ENCODE measurements around the gene RAB3GAP1.

The RAB3GAP1 gene

DNA sequence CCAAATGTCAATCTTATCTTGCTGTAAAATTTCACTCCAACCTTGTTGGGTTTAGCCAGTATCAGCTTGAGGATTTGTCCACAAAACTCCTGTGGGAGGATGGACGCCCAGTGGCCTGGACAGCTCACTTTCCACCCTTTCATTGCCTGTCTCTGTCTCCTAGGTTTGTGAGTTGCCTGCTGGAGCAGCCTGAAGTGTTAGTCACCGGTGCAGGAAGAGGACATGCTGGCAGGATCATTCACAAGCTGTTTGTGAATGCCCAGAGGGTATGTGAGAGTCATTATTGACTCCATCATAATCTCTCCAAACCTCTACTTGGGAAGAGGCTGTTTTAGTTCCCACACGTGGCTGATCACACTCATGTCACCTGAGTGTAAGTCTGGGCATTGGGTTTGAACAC, 112.3 kb downstream of the RAB3GAP1 start:
- no peak for DNase-seq (ENCODE audit: low read depth in 2 of 2)

DNA sequence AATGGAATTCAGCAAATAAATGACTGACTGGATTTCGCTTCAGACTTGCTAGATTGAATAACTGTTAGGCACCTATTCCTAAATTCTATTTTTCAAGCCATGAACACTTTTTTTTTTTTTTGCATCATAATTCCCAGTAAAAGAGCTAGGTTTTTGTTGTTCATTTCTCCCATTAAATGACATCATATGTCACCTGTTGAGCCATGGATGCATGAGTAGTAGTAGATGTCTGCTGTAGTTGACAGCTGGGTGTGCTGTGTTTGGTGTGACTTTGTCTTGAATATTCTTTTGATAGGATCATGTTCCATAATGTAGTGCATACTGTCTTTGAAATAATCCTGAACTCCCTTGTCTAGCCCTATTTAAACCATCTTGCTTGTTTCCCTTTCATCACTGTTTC, 115.2 kb downstream of the RAB3GAP1 start:
- DNase-seq (ENCODE audit: low read depth in 2 of 2), result no peak

DNA sequence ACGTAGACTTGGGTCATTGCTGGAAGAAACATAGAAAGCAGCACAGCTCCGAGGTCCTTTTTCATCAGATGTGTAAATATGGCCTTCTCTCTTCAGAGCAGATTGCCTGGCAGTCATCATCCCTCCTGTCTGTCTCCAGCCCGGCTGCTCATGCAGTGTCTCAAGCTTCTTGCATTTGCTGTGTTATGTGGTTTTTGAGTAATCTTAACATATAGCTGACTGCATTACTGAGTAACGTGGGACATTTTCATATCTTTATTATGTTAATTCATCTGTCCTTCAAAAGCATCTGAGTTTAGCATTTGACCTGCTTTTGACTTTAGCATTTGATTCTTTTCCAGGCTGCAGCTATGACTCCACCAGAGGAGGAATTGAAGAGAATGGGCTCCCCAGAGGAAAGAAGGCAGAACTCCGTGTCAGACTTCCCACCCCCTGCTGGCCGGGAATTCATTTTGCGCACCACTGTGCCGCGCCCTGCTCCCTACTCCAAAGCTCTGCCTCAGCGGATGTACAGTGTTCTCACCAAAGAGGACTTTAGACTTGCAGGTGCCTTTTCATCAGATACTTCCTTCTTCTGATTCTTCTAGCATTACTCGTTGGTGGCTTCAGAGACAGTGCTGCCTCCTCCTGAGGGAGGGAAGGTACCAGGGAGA, 116.2 kb downstream of the RAB3GAP1 start:
- DNase-seq (ENCODE audit: low read depth in 2 of 2), result no peak

DNA sequence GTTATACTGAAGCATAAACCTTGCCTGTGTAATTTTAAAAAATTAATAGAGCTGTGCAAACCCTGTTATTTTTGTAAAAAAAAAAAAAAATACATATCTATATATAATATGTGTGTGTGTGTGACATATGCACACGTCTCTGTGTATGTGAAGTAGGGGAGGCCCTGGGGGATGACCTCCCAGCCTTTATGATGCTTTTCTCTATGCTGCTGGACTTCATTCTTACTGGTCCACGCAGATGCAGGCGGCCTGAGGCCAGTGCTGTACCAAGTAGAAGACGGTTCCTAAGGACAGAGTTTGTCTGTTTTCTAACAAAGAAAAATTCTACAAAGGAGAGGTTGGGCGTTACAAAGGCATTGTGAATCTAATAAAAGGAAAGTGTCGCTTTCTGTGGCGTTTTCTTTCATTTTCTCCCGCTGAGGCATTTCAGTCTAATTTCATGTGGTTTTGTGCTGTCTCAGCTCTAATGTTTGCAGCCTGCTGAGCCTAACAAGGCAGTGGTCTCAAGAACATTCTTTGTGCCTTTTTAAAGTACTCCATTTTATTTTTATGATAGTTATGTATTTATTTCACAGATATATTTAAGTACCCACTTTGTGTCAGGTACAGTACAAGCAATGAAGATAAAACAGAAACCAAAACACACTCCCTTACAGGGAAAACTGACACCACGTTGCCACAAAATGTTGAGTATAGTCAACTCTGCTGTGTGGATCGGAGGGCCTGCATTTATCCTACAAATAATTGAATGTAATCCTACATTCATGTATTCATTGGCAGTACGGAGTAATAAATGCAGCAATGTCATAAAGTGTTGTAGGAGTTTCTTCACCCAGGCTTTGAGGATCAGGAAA, 118.0 kb downstream of the RAB3GAP1 start:
- DNase-seq (ENCODE audit: low read depth in 2 of 2), result no peak

- no peak for DNase-seq (ENCODE audit: low read depth in 2 of 2)
Measured at GRCh38 chr2:135174049-135174809, 122.1 kb downstream of the RAB3GAP1 start.

GRCh38 chr2:135174810-135175093, 122.7 kb downstream of the RAB3GAP1 start:
- DNase-seq (ENCODE audit: low read depth in 2 of 2), result no peak

- DNase-seq (ENCODE audit: low read depth in 2 of 2), result no peak
Measured at GRCh38 chr2:135175177-135175576, 123.1 kb downstream of the RAB3GAP1 start.

DNA sequence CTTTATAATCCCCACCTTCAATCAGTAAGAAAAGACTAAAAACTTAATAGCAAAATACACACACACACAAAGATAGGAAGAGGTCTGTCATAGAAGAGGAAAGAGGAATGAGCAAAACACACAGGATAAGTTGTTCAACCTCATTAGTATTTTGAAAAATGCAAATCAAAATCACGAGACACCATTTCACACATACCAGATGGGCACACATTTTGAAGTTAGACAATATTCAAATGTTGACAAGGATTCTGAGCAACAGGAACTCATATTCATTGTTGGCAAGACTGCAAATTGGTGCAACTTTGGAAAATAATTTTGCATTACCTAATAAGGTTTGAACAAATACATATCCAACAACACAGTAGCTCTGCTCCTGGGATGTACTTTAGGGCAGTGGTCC, 127.6 kb downstream of the RAB3GAP1 start:
- DNase-seq (ENCODE audit: low read depth in 2 of 2), result no peak

- no peak for DNase-seq (ENCODE audit: low read depth in 2 of 2)
Measured at GRCh38 chr2:135182190-135182589, 130.1 kb downstream of the RAB3GAP1 start.

DNA sequence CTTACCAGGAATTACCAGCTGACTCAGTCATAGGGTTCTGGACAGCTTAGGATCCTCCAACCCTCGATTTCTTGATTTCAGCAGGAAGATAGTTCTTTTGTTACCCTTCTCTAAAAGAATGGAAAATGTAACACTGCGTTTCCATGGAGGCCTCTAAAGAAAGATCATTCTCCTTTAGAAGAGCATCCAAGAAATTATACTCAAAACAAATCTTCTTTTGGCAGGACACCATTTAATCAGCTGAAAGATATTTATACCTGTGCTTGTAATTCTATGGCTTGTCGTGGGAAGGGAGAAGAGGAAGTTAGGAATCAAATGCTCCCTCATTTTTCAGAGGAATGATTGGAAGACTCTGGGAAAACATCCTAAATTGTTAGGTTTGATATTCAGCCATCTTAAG, 130.5 kb downstream of the RAB3GAP1 start:
- no peak for DNase-seq (ENCODE audit: low read depth in 2 of 2)

DNA sequence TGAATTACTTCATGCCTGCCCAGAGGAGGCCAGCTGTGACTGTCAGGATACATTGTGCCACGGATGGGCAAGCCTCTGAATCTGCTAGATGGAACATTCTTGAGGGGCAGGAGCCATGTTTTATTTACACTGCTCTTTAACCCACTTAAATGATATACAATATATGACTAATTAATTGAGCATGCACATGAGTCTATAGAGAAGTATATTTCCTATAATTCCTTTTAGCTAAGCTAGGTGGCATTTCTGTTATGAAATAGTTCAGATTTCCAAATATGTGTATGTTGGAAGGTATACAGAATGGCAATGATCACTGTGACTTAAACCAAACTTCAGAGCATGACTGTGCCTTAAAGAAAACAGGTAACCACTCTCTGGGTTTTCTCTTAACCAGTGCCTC, 131.7 kb downstream of the RAB3GAP1 start:
- DNase-seq (ENCODE audit: low read depth in 2 of 2), result no peak

DNA sequence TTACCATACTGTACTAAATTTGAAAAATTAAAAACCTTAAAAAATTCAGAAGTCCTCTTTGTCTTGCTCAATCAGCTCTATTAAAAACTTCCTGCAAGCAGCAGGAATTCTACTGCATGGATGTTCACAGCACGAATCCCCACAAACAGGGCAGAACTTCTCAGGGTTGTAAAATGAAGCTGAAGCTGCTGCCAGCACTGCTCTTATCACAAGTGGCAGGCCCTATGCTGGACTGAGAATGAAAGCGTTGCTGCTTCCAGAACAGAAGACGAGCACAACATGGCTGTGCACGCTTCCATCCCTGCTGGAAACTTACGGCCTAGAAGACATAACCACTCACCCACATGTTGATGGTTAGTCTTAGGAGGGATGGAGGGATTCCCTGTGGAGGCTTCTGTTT, 134.0 kb downstream of the RAB3GAP1 start:
- DNase-seq (ENCODE audit: low read depth in 2 of 2), result no peak

DNA sequence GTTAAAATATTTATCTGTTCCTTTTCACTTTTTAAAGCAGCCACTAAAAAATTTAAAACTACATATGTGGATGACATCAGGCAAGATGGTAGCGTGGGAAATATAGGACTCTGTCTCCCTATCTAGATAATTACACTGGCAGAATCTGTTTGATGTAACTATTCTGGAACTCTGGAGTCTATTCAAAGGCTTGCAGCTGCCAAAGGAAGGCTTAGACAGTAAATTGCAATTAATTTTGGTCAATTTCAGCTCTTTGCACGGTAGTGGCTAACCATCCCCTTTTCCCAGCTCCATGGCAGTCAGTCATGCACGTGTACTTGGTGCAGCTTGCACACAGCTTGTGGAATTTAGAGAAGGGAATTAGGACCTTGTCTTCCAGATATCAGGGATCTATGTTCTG, 135.2 kb downstream of the RAB3GAP1 start:
- no peak for DNase-seq (ENCODE audit: low read depth in 2 of 2)

DNA sequence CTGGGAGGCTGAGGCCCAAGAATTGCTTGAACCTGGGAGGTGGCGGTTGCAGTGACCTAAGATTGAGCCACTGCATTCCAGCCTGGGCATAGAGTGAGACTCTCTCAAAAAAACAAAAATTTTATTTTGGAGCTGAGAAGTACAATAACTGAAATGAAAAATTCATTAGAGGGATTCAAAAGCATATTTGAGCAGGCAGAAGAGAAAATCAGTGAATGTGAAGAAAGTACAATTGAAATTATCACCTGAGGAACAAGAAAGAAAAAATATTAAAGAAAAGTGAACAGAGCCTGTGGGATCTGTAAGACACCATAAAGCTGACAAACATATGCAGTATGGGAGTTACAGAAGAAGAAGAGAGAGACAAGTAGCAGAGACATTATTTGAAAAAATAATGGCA, 137.1 kb downstream of the RAB3GAP1 start:
- no peak for DNase-seq (ENCODE audit: low read depth in 2 of 2)

DNA sequence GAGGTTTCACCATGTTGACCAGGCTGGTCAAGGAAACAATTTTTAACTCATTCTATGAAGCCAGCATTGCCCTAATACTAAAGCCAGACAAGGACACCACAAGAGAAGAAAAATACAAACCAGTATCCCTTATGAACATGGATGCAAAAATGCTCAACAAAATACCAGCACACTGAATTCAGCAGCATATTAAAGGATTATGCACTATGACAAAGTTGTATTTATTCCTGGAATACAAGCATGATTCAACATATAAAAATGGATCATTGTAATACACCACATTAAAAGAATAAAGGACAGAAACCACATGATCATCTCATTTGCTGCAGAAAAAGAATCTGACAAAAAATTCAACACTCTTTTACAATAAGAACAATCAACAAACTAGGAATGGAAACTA, 138.7 kb downstream of the RAB3GAP1 start:
- no peak for DNase-seq (ENCODE audit: low read depth in 2 of 2)

GRCh38 chr2:135198481-135198880, 146.4 kb downstream of the RAB3GAP1 start:
- DNase-seq (ENCODE audit: low read depth in 2 of 2), result no peak

DNA sequence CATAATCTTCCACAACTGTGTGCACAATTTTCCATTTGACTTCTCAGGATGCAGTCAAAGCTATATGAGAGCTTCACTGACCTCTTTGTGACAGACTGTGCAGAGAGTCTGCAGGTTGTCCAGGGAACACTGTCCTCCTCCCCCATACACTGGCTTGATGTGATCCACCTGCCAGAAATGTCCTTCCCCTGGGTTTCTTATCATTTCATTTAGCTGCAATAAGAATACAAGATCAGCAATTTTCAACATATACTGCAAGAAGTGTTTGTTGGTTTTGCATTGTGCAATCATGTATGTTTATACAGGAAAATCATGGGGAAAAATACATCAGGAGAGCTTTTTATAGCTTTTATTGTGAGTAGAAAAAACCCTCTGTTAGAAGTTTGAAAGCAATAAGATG, 150.7 kb downstream of the RAB3GAP1 start:
- no peak for DNase-seq (ENCODE audit: low read depth in 2 of 2)

- DNase-seq (ENCODE audit: low read depth in 2 of 2), result no peak
Measured at GRCh38 chr2:135203944-135204343, 151.9 kb downstream of the RAB3GAP1 start.

DNA sequence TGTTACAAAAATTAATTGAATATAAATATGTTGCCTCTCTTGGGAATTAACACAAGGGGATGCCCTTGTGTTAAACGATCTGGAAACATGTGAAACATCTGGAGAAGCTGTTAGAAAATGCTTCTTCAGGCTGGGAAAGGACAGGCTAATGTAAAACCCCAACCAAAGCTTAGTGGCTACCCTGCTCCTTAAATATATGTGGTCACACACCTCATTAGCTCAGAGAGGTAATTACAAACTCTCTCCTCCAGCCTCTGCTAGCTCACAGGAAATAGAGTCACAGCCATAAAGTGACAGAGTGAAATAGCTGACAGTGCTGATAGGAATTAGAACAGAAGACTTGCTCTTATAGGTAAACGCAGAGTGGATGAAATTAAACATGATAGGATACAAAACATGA, 155.9 kb downstream of the RAB3GAP1 start:
- DNase-seq (ENCODE audit: low read depth in 2 of 2), result no peak

DNA sequence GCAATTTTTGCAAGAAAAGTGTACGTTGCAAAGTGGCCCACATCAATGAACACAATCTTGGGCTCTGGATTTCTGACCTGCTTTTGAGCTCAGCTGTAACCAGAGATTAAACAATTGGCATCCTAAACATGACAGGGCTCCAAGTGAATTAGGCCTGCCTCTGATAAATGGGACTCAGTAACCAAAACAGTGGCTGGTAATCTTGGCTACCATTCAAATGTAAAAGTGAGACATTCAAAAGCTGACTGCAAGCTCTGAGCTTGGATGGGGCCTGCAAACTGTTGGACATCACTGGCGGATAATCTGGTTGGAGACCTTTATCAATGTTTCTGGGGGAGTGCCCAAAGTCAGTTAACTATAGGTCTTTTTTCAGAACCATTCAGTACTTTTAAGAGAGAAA, 160.7 kb downstream of the RAB3GAP1 start:
- no peak for DNase-seq (ENCODE audit: low read depth in 2 of 2)

DNA sequence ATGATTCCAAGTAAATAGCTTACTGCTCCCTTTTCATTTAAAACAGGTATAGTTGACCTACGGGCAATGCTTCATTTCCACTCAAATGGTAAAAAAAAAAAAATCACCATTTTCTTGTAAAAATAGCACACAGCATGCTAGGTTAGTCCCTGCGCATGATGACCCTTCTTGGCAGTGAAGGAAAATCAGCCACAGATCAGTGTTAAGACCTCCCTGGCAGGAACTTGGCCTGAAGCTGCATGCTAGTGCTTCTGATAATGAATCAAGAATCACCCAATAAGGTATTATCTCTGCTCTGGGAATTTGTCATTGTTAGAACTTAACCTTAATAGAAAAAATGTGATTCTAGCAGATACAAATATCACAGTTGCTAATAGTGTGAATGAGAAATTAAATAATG, 166.3 kb downstream of the RAB3GAP1 start:
- DNase-seq (ENCODE audit: low read depth in 2 of 2), result no peak

DNA sequence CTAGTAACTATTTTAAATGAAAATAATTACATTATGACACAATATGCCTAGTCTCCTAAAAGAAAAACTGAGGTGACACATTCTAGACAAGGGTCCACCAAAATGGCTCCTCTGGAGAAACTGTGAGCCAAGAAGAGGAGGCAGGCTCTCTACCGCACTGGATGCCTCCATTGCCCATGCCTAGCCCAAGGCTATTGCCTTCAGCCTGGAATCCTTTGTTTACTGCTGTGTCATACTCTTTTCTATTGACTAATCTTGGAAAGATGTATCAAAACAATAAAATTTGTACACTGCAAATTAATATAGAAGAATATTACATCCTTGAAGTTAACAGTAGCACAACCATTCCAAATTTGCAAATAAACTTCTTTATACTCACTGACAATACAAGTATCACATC, 167.1 kb downstream of the RAB3GAP1 start:
- DNase-seq (ENCODE audit: low read depth in 2 of 2), result no peak
